Gastrocnemius medialis (tissue), 4 donors: ENCODE data around the gene HERC2.

Experiments used
- POLR2A ChIP-seq, 2 donors: fragments of 450-650 bp; IDR thresholded peaks; one replicate each; pipeline ENCODE4 v1.6.1; 2017; ENCODE audit warnings: antibody characterized with exemption in 2 of 2, mild to moderate bottlenecking in 2 of 2, moderate library complexity in 2 of 2
- TF ChIP-seq, protein P1 (sequence below), 5 experiments: fragments of 450-650 bp in 3 of 5; fragments of 200-600 bp in 2 of 5; sonication (generic) in 2 of 5; IDR thresholded peaks in 4 of 5; conservative IDR thresholded peaks in 1 of 5; 1 replicate in 4 of 5; 2 replicates in 1 of 5; pipeline ENCODE4 v1.5.1; 2016 to 2019; ENCODE audit warnings: antibody characterized with exemption in 5 of 5, mild to moderate bottlenecking in 3 of 5, moderate library complexity in 3 of 5

DNA sequence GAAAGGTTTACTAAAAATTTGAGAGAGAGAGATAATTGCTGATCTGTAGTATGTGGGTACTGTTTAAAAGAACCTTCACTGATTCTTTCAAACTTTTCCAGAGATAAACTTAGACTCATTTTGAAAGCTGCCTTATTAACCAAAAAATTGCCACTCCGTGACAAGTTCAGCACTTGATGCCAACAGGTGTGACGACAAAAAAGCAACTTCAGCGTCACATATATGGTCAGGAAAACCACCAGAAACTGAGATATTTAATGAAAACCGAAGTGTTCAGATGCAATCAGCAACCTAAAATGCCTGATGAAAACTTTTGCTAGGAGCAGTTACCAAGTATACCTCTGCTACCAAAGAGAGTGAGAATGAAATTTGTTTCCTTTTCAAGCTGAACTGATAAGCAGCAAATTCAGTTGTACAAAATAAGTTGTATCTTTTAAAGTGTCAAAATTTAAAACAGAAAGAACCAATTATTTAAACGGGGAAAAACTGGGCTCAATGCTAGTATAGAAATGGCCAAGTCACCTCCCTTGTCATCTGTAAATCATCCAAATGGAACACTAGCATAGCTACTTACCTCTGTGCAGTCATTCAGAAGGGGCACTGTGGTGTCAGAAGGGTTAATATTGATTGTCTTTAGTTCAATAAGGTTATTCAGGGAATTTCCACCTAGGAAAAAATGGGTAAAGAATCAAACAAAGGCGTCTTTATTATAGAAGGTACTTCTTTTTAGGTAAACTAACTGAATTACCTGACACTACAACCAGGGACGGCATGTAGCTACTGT is 131.4 kb downstream of the HERC2 start:
- TF ChIP-seq POLR2A (IDR thresholded peaks at IDR 0.05), result no peak
- TF ChIP-seq, protein P1, sequence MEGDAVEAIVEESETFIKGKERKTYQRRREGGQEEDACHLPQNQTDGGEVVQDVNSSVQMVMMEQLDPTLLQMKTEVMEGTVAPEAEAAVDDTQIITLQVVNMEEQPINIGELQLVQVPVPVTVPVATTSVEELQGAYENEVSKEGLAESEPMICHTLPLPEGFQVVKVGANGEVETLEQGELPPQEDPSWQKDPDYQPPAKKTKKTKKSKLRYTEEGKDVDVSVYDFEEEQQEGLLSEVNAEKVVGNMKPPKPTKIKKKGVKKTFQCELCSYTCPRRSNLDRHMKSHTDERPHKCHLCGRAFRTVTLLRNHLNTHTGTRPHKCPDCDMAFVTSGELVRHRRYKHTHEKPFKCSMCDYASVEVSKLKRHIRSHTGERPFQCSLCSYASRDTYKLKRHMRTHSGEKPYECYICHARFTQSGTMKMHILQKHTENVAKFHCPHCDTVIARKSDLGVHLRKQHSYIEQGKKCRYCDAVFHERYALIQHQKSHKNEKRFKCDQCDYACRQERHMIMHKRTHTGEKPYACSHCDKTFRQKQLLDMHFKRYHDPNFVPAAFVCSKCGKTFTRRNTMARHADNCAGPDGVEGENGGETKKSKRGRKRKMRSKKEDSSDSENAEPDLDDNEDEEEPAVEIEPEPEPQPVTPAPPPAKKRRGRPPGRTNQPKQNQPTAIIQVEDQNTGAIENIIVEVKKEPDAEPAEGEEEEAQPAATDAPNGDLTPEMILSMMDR (IDR thresholded peaks at IDR 0.05 in 4 of 5, conservative IDR thresholded peaks at IDR 0.05 in 1 of 5), result no peak
